CD4-positive, alpha-beta T cell (primary cell): Measurements from ENCODE around the gene TMEM273. TPM values are rescaled to one million over a fixed set of nuclear protein-coding genes. Genes with fewer than 3 reads are reported as not detected.

Experiments
- ATAC-seq: fragments of 200-7000 bp; cut with Tn5 transposase; one replicate; pipeline ENCODE4 v1.10.0; 2022; ENCODE audit warnings: mild to moderate bottlenecking; ENCODE audit not compliant: poor library complexity
- CTCF ChIA-PET: fragments of 350-600 bp; sonication (Branson Sonifier 250); formaldehyde crosslinking; loops from one replicate; lab custom pipeline; 2021; ENCODE audit warnings: antibody characterized with exemption, inconsistent platforms; lab: Charles Lee
- POLR2A ChIA-PET: fragments of 350-600 bp; sonication (Branson Sonifier 250); formaldehyde crosslinking; loops from one replicate; lab custom pipeline; 2021; ENCODE audit warnings: antibody characterized with exemption, inconsistent platforms; lab: Charles Lee
- DNase-seq, 14 experiments: peaks; one replicate each; pipeline ENCODE4 v3.0.0-alpha.2; 2013 to 2020; ENCODE audit warnings: mixed read lengths in 2 of 14
- H3K27ac ChIP-seq, 2 donors: one replicate each; pipeline versions ENCODE4 v1.5.1 to v1.7.0; 2013; ENCODE audit warnings: low read length in 2 of 2, low read depth in 1 of 2, mild to moderate bottlenecking in 1 of 2
- H3K27me3 ChIP-seq, 2 experiments: 1 replicate in 1 of 2; 2 replicates in 1 of 2; pipeline versions ENCODE4 v1.6.1 to v1.7.0; 2013; ENCODE audit warnings: low read length in 2 of 2, control low read depth in 1 of 2, mild to moderate bottlenecking in 1 of 2, moderate library complexity in 1 of 2; ENCODE audit not compliant: insufficient read depth in 2 of 2, control insufficient read depth in 1 of 2
- H3K36me3 ChIP-seq: one replicate; pipeline ENCODE4 v1.6.1; 2013; ENCODE audit warnings: low read length, control low read depth; ENCODE audit not compliant: insufficient read depth
- H3K4me1 ChIP-seq: one replicate; pipeline ENCODE4 v1.6.1; 2013; ENCODE audit warnings: low read length, control low read depth; ENCODE audit not compliant: insufficient read depth
- H3K4me3 ChIP-seq: one replicate; pipeline ENCODE4 v1.5.1; 2013; ENCODE audit warnings: mild to moderate bottlenecking, low read length, moderate library complexity
- H3K9me3 ChIP-seq, 2 experiments: 1 replicate in 1 of 2; 2 replicates in 1 of 2; pipeline versions ENCODE4 v1.6.1 to v1.7.0; 2013; ENCODE audit warnings: low read length in 2 of 2, mild to moderate bottlenecking in 2 of 2, control low read depth in 1 of 2, moderate library complexity in 1 of 2; ENCODE audit not compliant: control insufficient read depth in 1 of 2, insufficient read depth in 1 of 2
- H3K27ac Mint-ChIP-seq: one replicate; pipeline ENCODE4 v1.8.0; 2020; ENCODE audit warnings: mixed read lengths
- H3K27me3 Mint-ChIP-seq: one replicate; pipeline ENCODE4 v1.8.0; 2021; ENCODE audit warnings: mixed read lengths
- H3K36me3 Mint-ChIP-seq: one replicate; pipeline ENCODE4 v1.8.0; 2021; ENCODE audit warnings: low read depth, mixed read lengths
- H3K4me1 Mint-ChIP-seq: one replicate; pipeline ENCODE4 v1.8.0; 2021; ENCODE audit warnings: low read depth, mixed read lengths
- H3K4me3 Mint-ChIP-seq: one replicate; pipeline ENCODE4 v1.8.0; 2020; ENCODE audit warnings: mild to moderate bottlenecking, mixed read lengths
- H3K9me3 Mint-ChIP-seq: one replicate; pipeline ENCODE4 v1.8.0; 2020; ENCODE audit warnings: mixed read lengths
- intact Hi-C, 2 experiments: fragments of 100-400 bp; cut with DNase I in 1 of 2; cut with micrococcal nuclease in 1 of 2; formaldehyde crosslinking; loops; one replicate each; pipeline versions ENCODE4 v1.15.1 to v1.9.0; 2023 to 2025; cut with DNase I, micrococcal nuclease
- total RNA-seq, 174 experiments: library from RNA in 2 of 174; stranded (reverse) in 2 of 174; gene quantifications; one replicate each; pipeline ENCODE4 v1.2.3 and lab custom pipeline; 2021 to 2026
- TF ChIP-seq, protein P1 (sequence below): fragments of 200-600 bp; IDR thresholded peaks from one replicate; pipeline ENCODE4 v1.8.0; 2022; ENCODE audit warnings: antibody characterized with exemption, mild to moderate bottlenecking

TMEM273 gene
- total RNA-seq, 2 experiments from 2014 or later = 1.8 to 2.2 TPM

DNA sequence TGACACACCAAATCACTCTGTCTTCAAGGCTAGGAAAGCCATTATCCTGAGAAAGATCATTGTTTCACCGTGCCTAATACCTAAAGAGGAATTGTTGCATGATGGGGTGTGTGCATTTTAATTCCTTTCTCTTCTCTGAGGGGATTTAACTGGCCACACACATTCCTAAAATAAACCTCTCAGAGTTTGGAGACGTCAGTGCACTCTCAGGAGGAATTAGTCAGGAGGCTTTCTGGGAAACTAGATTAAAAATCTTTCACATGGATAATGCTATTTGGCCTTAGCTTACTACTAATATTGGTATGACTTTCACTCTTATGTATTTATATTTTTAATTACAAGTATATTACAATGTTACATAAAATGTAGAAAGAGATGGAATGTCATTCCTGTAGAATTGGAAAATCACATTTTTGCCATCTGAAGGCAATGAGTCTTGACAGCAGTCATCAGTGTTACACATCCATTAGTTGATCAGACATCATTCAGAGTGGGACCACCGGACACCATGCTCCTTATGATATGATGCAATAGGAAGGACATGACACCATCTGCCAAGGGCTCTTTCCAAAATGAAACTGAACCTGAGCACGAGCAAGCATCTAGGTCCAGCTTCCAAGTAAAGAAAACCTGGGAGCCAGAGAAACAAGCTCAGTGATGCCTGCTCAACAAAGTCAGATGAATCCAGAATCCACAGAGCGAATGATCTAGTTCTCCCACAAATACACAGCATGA lies 43.1 kb upstream of the TMEM273 start:
- Histone ChIP-seq H3K4me1 (no peaks in the 10 kb centered on the region), H3K9me3 (peaks cover 0 to 12% of the 10 kb centered on the region in 2 experiments), H3K27me3 (no peaks in the 10 kb centered on the region), H3K27ac (no peak overlapping the region), H3K4me3 (no peak overlapping the region), H3K36me3 (no peaks in the 10 kb centered on the region)
- peaks cover 5% of the 10 kb centered on the region for H3K27me3 Mint-ChIP-seq
- ATAC-seq (no peak), DNase-seq (no peak)
- no peaks in the 10 kb centered on the region for H3K9me3 Mint-ChIP-seq
- H3K4me1 Mint-ChIP-seq = no peaks in the 10 kb centered on the region
- POLR2A ChIA-PET = no interaction called here
- CTCF ChIA-PET = no interaction called here
- intact Hi-C loops = no loop called here
- H3K36me3 Mint-ChIP-seq = no peaks in the 10 kb centered on the region
- H3K27ac Mint-ChIP-seq = no peak overlapping the region
- TF ChIP-seq, protein P1, sequence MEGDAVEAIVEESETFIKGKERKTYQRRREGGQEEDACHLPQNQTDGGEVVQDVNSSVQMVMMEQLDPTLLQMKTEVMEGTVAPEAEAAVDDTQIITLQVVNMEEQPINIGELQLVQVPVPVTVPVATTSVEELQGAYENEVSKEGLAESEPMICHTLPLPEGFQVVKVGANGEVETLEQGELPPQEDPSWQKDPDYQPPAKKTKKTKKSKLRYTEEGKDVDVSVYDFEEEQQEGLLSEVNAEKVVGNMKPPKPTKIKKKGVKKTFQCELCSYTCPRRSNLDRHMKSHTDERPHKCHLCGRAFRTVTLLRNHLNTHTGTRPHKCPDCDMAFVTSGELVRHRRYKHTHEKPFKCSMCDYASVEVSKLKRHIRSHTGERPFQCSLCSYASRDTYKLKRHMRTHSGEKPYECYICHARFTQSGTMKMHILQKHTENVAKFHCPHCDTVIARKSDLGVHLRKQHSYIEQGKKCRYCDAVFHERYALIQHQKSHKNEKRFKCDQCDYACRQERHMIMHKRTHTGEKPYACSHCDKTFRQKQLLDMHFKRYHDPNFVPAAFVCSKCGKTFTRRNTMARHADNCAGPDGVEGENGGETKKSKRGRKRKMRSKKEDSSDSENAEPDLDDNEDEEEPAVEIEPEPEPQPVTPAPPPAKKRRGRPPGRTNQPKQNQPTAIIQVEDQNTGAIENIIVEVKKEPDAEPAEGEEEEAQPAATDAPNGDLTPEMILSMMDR = no peak
- H3K4me3 Mint-ChIP-seq = no peak overlapping the region

DNA sequence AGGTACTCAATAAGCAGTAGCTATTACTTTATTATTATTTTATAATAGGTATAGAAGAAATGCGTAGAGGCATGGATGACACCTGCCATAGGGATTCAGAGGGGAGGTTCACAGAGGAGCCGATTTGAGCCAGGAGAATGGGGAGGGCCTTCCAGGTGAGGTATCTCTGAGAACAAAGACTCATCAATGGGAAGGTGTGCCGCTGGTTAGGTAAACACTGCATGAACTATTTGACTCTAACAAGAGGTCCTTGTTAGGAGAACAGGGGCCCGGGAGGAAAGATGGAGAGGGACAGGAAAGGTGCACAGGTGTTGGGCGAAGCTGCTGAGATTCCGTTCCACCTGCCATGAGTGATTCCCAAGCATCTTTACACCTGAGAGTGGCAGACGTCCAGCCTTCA lies 41.8 kb upstream of the TMEM273 start:
- peaks cover 0 to 12% of the 10 kb centered on the region in 2 experiments for H3K9me3 ChIP-seq
- intact Hi-C loops = no loop called here
- Mint-ChIP-seq H3K4me1 (no peaks in the 10 kb centered on the region), H3K9me3 (no peaks in the 10 kb centered on the region), H3K27me3 (peaks cover 5% of the 10 kb centered on the region), H3K36me3 (no peaks in the 10 kb centered on the region), H3K27ac (no peak overlapping the region), H3K4me3 (no peak overlapping the region)
- ChIA-PET CTCF (no interaction called here), POLR2A (no interaction called here)
- H3K27me3 ChIP-seq = no peaks in the 10 kb centered on the region
- TF ChIP-seq, protein P1 = no peak
- DNase-seq = no peak
- no peak for ATAC-seq
- H3K36me3 ChIP-seq = no peaks in the 10 kb centered on the region
- no peaks in the 10 kb centered on the region for H3K4me1 ChIP-seq
- no peak overlapping the region for H3K4me3 ChIP-seq
- H3K27ac ChIP-seq = no peak overlapping the region

DNA sequence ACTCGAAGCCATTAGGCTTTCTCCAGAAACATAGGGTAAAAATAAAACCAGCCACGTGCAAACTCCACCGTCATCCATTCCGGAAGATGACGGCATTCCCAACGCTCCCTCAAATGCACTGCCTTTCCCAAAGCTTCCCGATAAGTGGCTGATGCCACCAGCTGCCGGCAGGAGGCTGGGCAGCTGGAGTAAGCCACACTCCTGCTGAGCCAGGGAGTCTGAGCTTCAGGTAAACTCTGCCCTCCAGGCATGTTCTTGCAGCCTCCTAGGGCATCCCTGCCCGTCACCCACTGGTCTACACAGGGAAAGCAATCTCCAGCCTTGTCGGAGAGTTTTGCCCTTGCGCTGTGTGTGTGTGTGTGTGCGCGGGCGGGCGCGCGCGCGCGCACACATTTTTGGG lies 40.5 kb upstream of the TMEM273 start:
- Histone ChIP-seq H3K4me3 (no peak overlapping the region), H3K27me3 (no peaks in the 10 kb centered on the region), H3K36me3 (no peaks in the 10 kb centered on the region), H3K4me1 (no peaks in the 10 kb centered on the region), H3K9me3 (peaks cover 0 to 12% of the 10 kb centered on the region in 2 experiments), H3K27ac (no peak overlapping the region)
- H3K27me3 Mint-ChIP-seq = peaks cover 5% of the 10 kb centered on the region
- no peaks in the 10 kb centered on the region for H3K4me1 Mint-ChIP-seq
- intact Hi-C loops = no loop called here
- DNase-seq (no peak), ATAC-seq (no peak)
- TF ChIP-seq, protein P1 = no peak
- no peak overlapping the region for H3K4me3 Mint-ChIP-seq
- no peak overlapping the region for H3K27ac Mint-ChIP-seq
- no peaks in the 10 kb centered on the region for H3K36me3 Mint-ChIP-seq
- H3K9me3 Mint-ChIP-seq = peaks cover under 1% of the 10 kb centered on the region
- ChIA-PET CTCF (no interaction called here), POLR2A (no interaction called here)
